T-helper 22 cell (primary cell): ENCODE results near the gene SELENOM.
"Not testable (repeated sequence)": the region's sequence is repeated elsewhere in the genome, so short reads cannot be mapped to it uniquely, and the experiment has no call there.

Experiments used
- DNase-seq: peaks from one replicate; pipeline ENCODE4 v3.0.0-alpha.2; 2020; ENCODE audit warnings: low read depth

The SELENOM gene

DNA sequence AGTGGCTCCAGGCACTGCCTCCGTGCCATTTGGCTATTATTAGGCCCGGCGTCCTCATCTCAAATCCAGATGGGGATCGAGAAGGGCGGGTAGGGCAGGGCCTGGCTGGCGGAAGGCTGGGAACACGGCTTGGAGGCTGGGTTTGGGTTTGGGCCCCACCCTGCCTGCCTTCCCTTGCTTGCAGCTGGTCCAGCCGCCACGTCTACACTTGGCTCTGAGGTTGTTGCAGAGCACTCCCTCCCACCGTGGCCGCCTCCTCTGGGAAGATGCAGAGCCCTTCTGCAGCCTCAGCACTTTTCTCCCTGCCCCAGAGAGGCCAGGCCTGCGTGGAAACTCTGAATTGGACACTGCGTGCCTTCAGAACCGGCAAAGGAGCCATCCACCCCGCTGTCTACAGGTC, 31.4 kb downstream of the SELENOM start:
- DNase-seq, result no peak

DNA sequence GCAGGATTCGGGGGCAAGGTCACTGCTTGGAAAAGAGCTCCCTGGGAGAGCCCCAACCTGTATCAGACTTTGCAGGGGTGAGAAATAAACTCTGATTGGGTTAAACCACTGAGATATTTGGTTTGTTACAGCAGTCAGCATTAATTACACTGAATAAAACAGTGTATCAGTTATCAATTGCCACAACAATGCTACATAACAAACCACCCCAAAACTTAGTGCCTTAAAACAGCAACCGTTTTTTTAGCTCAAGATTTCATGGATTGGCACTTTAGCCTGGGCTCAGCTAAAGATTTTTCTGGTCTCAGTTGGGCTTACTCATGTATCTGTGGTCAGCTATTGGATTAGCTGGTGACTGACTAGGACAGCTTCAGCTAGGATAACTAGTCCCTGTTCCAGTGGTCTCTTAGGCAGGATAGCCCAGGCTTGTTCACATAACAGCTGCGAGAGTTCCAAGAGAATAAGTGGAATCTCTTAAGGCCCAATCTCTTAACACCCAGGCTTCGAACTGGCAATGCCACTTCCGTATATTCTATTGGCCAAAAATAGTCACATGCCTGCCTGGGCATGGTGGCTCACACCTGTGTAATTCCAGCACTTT, 33.7 kb downstream of the SELENOM start:
- not testable (repeated sequence) for DNase-seq

DNA sequence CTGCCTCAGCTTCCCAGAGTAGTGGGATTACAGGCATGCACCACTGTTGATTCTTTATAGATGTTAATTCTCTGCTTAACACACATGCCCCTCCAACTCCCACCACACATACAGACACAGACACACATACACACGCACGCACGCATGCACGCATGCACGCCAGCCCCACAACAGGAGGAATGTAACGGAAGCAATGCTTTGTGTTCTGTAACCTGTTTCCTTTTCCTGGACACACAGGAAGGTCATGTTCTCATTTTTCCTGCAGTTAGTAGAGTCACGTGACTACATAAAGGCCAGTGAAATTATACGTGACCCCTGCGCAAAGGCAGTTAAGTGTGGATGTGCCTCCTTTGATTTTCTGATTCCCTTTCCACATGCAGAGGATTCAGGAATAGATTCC, 34.2 kb downstream of the SELENOM start:
- not testable (repeated sequence) for DNase-seq

DNA sequence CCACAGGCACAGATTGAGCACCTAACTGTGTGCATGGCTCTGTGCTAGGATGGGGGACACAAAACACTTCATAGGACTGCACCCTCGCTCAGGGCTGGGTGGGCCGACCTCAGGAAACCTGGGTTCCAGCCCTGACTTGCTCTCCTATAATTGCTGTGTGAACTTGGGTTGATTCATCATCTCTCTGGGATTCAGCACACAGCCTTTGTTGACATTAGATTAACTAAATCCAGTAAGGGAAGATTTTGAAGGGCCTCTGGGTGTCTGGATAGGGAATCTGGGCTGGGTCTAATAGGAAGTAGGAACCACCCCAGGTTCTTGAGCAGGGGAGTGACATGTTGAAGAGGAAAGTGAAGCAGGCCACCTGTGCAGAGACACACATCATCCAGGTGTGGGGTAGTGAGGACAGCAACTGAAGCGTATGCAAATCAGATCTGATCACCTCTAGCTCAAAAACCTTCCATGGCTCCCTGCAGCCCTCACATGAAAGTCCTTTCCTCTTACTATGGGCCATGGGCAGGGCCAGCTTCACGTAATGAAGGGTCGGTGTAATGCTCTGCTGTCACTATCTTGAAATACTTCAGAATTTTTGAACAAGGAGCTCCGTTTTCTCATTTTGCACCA, 37.6 kb downstream of the SELENOM start:
- DNase-seq, result not testable (repeated sequence)

DNA sequence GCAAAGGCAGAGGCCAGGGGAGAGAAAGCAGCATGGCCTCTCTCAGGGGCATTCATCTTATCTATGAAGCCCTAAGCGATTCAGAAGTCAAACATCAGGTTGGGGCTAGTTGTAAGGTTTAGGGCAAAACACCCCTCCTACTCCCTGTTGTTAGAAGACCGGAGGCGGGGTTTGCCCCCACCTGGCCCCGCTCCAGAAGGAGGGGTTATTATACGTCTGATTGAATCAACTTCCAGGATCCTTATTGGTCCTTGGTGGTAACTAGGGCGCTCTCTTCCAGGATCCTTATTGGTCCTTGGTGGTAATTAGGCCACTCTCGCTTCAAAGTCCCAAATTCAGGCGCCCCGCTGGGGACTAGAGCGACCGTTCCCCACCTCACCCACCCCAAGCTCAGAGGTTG, 38.4 kb downstream of the SELENOM start:
- no peak for DNase-seq

DNA sequence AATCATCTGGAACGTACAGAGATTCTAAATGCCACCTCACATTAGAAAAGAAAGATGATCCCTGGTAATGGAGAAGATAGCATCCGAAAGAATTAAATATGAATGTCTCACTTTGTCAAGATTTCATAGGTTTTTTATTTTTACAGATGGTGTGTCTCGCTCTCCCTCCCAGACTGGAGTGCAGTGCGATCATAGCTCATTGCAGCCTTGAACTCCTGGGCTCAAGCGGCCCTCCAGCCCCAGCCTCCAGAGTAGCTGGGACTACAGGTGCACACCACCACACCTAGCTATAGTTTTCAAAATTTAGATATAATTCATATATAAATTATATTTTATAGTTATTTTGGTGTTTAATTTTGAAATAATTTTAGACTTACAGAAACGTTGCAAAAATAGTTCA, 43.0 kb downstream of the SELENOM start:
- no peak for DNase-seq

DNA sequence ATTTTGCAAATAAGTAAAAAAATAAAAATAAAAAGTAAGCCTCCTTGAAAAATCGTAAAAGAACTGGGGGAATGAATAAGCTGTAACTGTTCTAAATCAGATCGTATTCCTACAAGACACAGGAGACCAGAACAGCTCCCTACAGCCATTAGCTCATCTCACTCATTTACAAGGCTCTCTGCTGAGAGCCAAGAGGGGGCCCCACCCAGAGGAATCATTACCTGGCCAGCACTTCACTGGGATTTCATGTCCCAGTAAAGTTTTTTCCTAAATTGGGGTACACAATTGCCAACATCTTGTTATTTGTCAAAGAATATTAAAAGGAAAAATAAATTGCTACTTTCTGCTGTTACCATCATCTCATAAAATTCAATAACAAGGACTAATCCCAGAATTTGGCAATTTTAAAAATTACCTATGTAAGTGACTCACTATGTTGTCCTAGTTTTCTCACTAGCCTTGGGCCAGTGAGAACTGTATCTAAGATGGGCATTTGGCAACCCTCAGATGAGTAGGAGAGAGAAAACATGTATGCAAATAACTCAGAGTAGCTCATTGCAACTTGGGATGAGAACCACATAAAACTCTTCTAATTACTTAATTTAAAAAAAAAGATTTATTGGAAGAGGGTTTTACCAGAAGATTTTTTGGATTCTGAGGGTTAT, 44.7 kb downstream of the SELENOM start:
- no peak for DNase-seq

DNA sequence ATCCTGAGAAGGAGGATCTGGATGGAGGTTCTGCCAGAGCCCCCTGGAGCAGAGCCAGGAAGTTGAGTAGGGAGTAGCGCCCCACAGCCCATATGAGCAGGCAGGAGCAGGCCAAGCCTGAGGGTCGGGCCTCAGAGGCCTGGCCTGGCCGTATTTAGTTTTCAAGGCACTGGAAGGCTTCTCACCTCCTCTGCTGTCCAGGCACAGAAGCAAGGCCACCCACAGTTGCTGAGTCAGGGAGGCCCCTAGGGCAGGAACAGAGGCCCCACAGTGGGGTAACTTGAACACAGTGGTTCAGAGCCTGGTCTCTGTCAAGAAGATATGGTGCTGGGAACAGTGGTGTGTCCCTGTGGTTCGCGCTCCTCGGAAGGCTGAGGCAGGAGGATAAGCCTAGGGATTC, 47.7 kb downstream of the SELENOM start:
- DNase-seq, result not testable (repeated sequence)

DNA sequence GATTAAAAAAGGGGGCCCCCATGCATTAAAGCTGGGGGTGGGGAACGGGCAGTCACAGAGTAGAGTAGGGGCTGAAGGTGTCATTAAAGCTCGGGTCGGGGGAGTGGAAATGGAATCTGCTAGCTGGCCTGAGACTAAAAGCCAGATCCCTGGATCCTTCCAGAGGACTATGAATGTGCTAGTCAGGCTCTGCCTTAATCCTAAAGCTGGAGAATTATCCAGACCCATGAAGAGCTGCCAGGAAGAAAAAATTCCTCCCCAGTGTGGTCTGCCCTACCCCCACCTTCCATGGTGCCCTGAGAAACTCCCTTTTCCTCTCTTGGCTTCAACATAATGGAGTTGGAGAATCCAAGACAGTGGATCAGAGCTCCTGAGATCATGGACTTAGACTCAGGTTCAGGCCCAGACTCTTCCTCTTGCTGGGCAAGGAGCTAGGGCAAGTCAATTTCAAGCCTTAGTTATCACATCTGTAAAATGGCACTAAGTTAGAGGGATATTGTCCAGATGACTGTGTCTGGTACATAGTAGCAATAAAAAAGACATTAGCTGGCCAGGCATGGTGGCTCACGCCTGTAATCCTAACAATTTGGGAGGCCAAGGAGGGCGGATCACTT, 50.3 kb downstream of the SELENOM start:
- DNase-seq, result no peak

DNA sequence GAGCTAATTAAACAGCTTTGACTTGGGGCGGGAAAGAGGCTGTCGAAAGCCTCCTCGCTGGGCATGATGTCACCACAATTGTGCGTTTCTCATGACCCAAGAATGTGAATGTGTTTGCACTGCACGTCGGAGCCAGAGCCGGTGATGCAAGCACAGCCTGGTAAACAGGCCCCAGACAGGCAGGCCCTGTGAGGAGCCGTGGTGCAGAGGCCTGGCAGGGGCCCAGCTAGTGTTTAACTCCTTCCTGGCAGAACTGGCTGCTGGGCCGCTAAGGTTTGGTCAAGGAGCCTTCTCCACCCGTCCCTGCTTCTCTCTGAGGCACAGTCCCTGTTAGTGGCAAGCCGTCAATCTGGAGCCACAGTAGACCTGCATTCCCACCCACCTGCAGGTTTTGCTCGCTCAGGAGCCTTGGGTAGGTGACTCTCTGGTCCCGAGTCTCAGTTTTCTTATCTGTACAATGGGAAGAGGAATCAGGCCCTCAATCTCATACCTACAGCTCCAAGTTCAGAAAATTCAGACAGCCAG, 51.7 kb downstream of the SELENOM start:
- no peak for DNase-seq

DNA sequence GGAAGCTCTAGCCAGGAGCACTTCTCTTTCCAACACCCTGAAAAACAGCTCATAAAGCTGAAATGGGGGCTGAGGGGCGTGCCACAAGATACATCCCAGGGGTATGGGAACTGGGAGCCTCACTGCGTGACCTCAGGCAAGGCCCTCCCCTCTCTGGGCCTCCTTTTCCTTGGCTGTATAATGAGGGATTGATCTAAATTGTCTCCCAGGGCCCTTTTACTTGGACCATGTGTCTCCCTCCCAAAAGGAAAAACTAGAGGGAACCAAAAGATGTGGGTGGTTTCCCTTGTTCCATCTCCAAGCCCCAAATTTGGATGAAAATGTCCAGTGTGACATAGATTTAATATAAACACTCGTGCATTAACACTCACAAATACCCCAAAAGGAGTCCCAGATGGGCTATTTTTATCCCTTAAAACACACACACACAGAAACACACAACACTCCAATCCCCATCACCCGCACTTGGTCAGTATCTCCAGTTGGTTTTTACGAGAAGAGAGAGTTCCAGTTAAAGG, 52.2 kb downstream of the SELENOM start:
- no peak for DNase-seq
